GM12891 (cell line): ENCODE data around the gene PPFIBP2.

ENCODE experiments used
- POLR2A ChIP-seq: IDR thresholded peaks from 2 replicates; pipeline ENCODE4 v1.6.1; 2011; ENCODE audit warnings: low read depth, low read length, control low read depth
- POLR2AphosphoS5 ChIP-seq: IDR thresholded peaks from 2 replicates; pipeline ENCODE4 v1.6.1; 2011; ENCODE audit warnings: low read depth, low read length, control low read depth

DNA sequence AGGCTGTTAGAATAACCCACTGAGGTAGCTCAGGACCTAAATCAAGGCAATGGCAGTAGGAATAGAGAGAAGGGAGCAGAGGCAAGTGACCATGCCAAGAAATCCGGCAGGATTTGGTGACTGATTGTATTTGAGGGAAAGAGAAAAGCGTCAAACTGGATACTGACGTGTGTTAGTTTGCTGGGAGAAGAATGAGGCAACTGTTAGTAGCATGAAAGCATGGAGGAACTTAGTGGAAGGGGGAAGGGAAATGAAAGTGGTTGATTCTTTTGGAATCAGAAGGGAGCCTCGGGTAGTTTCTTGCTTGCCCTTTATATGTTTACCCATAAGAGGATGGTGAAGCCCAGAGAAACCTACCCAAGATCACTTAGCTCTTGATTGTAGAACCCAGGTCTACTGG lies 8.3 kb downstream of the PPFIBP2 start:
- TF ChIP-seq POLR2AphosphoS5 (no peak), POLR2A (no peak)
